Pancreas (tissue), 10 donors: ENCODE results near the gene PFAS. TPM values are rescaled to one million over a fixed set of nuclear protein-coding genes. Genes with fewer than 3 reads are reported as not detected.
A peak's percentile ranks its signal among the peaks of the same experiment; 100 is the strongest.

Experiments used
- ATAC-seq, 4 donors: fragments of 200-7000 bp; cut with Tn5 transposase; one replicate each; pipeline versions ENCODE4 v1.8.0 to v1.9.1; 2020; ENCODE audit warnings: mild to moderate bottlenecking in 4 of 4, moderate library complexity in 4 of 4
- DNase-seq, 6 donors: peaks; one replicate each; pipeline ENCODE4 v3.0.0-alpha.2; 2020
- FAIRE-seq: peaks from 2 replicates; lab custom pipeline; 2012; peaks lifted over from hg19 to GRCh38; lab: Jason Lieb, UNC
- H3K27ac ChIP-seq, 4 donors: fragments of 200-600 bp; sonication (generic); 1 replicate in 3 of 4; 2 replicates in 1 of 4; pipeline versions ENCODE4 v1.5.0 to v1.8.0; 2020
- H3K27me3 ChIP-seq, 4 donors: fragments of 200-600 bp; one replicate each; pipeline ENCODE4 v1.8.0; 2021
- H3K36me3 ChIP-seq, 3 donors: fragments of 200-600 bp; sonication (generic) in 1 of 3; one replicate each; pipeline versions ENCODE4 v1.5.0 to v1.8.0; 2020 to 2021
- H3K4me1 ChIP-seq, 3 donors: fragments of 200-600 bp; one replicate each; pipeline ENCODE4 v1.8.0; 2021
- H3K4me3 ChIP-seq, 4 donors: fragments of 200-600 bp; sonication (generic) in 2 of 4; one replicate each; pipeline versions ENCODE4 v1.5.0 to v1.8.0; 2020 to 2021
- H3K9me3 ChIP-seq, 4 donors: fragments of 200-600 bp; one replicate each; pipeline ENCODE4 v1.8.0; 2021
- WGBS, 2 donors: extraction: QIAGEN DNeasy Blood & Tissue Kit; methylation state at CpG; one replicate each; pipeline ENCODE4 v1.1.7; 2013; 5-methylcytosine and 5-hydroxymethylcytosine counted together
- intact Hi-C, 3 donors: fragments of 100-400 bp; cut with DNase I; formaldehyde crosslinking; loops; one replicate each; pipeline versions ENCODE4 v1.11.1 to v1.14.2; 2022
- polyA plus RNA-seq, 2 donors: library from polyadenylated mRNA; stranded (reverse); fragments of 200-250 nt; gene quantifications; one replicate each; pipeline ENCODE4 v1.2.3, GENCODE V29; 2013
- total RNA-seq, 6 donors: library from RNA; stranded (reverse); fragmentation: NEBNext Ultra II Directional in 4 of 6; extraction: Animal tissue kit (Norgen Biotek cat#: 25700) in 4 of 6; gene quantifications; one replicate each; pipeline versions ENCODE4 v1.2.1 to v1.2.4, GENCODE V29; 2021 to 2023
- TF ChIP-seq, protein P1 (sequence below), 4 donors: fragments of 200-600 bp; sonication (generic) in 3 of 4; IDR thresholded peaks; one replicate each; pipeline versions ENCODE4 v1.5.0 to v1.8.0; 2021; ENCODE audit warnings: antibody characterized with exemption in 4 of 4
- donor health status: healthy with polysubstance abuse.
- donor health status: DM: no; HTN: no; CAD: no; lungs with moderate emphysema.
- donor health status: DM: no; HTN: no; CAD: no.
- donor health status: control.
- donor health status: control.
- donor health status: Bipolar disorder and iron deficiency.
- donor health status: DM: yes; HTN: yes; CAD: no.
- donor health status: DM: no; HTN: no; CAD: no.
- donor health status: DM: no; HTN: no; CAD: no.
- donor health status: DM: yes; HTN: yes; CAD: no.

PFAS gene
- total and polyA plus RNA-seq, 8 donors, result 11.5 to 21.4 (median 18.7) TPM

DNA sequence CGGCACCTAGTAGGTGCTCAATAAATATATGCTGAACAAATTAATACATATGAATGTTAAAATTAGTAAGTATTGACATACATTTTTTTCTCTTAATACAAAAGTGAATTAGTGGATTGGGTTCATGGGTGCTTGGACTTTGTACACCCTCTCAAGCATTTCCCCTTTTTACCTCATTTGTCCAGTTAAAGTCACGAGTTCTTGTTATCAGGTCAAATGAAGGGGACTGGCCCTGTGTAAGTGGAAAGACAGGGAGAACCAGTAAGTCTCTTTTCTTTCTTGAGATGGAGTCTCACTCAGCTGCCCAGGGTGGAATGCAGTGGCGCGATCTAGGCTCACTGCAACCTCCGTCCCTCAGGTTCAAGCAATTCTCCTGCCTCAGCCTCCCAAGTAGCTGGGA lies 25.7 kb downstream of the PFAS start:
- peaks cover 8 to 41% (median 21%) of the 10 kb centered on the region in 3 donors for H3K4me1 ChIP-seq
- DNase-seq (no peak), ATAC-seq (peak in 1 of 4 donors; percentile 4), FAIRE-seq (no peak)
- WGBS, 2 donors, result 72 to 77% methylated on average over 5 of the region's 5 CpGs
- H3K4me3 ChIP-seq, result no peak overlapping the region
- no peaks in the 10 kb centered on the region for H3K9me3 ChIP-seq
- intact Hi-C loops, result no loop called here
- H3K27ac ChIP-seq, result peak overlapping the region in 1 of 4 donors; percentile 76
- peaks cover 0 to 4% (median 0%) of the 10 kb centered on the region in 3 donors for H3K36me3 ChIP-seq
- TF ChIP-seq, protein P1, sequence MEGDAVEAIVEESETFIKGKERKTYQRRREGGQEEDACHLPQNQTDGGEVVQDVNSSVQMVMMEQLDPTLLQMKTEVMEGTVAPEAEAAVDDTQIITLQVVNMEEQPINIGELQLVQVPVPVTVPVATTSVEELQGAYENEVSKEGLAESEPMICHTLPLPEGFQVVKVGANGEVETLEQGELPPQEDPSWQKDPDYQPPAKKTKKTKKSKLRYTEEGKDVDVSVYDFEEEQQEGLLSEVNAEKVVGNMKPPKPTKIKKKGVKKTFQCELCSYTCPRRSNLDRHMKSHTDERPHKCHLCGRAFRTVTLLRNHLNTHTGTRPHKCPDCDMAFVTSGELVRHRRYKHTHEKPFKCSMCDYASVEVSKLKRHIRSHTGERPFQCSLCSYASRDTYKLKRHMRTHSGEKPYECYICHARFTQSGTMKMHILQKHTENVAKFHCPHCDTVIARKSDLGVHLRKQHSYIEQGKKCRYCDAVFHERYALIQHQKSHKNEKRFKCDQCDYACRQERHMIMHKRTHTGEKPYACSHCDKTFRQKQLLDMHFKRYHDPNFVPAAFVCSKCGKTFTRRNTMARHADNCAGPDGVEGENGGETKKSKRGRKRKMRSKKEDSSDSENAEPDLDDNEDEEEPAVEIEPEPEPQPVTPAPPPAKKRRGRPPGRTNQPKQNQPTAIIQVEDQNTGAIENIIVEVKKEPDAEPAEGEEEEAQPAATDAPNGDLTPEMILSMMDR (IDR thresholded peaks at IDR 0.05), result no peak
- H3K27me3 ChIP-seq, result no peaks in the 10 kb centered on the region

DNA sequence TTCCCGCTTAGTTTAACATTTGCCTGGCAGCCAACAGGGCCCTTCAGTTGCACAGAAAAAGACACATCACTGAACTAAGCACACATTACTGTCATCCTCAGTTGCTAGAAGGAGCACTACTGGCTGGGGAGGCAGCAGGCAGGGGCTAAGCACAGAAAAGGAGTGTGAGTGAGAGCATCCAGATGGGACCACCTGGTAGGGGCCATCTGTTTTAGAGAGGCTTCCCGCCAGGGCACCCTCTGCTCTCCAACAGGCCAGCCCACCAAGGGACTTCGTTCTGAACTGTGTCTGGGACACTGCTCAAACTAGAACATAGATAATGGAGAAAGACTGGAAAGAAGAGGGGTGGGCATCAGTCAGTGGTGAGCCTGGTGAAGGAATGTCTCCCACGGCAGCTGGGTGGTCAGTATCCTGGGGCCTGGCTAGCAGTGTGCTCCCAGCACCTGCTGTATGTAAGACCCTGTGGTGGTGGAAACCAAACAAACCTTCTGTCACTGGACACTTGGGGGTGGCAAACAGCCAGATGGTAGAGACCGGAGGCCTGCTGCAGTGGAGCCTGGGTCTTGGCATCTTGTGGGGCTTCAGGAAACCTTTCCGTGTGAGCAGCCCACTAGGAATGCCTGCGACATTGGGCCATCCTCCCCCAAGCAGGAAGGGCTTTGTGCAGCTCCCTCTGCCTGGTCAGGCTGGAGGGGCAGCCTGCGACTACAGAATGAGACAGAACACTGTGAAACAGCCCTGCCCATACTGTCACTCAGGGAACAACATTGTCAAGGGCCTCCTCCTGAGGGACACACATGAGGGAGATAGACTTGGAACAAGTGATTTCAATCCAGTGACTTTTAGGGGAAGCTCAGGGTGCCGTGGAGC lies 26.6 kb downstream of the PFAS start:
- ATAC-seq (no peak), DNase-seq (no peak), FAIRE-seq (no peak)
- H3K27me3 ChIP-seq, result no peaks in the 10 kb centered on the region
- H3K9me3 ChIP-seq, result no peaks in the 10 kb centered on the region
- no peak overlapping the region for H3K4me3 ChIP-seq
- no peaks in the 10 kb centered on the region for H3K36me3 ChIP-seq
- TF ChIP-seq, protein P1 (IDR thresholded peaks at IDR 0.05), result no peak
- intact Hi-C loops, result no loop called here
- 68 to 78% methylated on average over 9 of the region's 9 CpGs for WGBS, 2 donors
- peak overlapping the region in 1 of 4 donors; percentile 76 for H3K27ac ChIP-seq
- peaks cover 8 to 41% (median 21%) of the 10 kb centered on the region in 3 donors for H3K4me1 ChIP-seq

DNA sequence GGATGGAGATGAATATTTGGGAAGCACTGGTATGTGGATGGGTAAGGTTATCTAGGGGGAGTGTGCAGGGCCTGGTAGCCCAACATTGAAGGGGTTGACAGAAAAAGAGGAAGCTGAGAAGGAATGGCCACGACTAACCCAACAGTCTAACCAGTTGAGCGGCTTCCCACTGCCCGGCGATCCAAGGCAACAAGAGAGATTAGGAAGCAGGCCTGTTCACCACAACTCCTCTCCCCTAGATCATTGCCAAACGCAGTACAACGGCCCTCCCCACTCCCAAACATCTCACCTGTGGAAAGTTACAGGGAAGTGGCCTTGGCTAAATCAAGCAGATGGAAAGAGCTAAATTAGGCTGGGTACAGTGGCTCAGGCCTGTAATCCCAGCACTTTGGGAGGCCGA lies 28.2 kb downstream of the PFAS start:
- peak; percentile 55 to 68 (median 62) for ATAC-seq
- intact Hi-C loops, result no loop called here
- H3K36me3 ChIP-seq, result no peaks in the 10 kb centered on the region

DNA sequence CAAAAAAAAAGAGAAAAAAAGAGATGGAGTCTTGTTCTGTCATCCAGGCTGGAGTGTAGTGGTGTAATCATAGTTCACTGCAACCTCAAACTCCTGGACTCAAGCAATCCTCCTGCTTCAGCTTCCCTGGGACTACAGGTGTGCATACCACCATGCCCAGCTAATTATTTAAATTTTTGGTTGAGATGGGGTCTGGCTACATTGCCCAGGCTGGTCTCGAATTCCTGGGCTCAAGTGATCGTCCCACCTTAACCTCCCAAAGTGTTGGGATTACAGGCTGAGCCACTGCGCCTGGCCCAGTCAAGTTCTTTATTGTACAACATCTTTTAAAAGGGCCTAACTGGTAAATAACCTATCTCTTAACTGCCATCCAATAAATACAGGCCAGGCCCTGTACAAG lies 33.3 kb downstream of the PFAS start:
- no peak for FAIRE-seq
- no peaks in the 10 kb centered on the region for H3K36me3 ChIP-seq
- peaks cover 10 to 29% (median 16%) of the 10 kb centered on the region in 3 donors for H3K4me1 ChIP-seq
- no peak overlapping the region for H3K27ac ChIP-seq
- ATAC-seq, result no peak
- peak in 1 of 6 donors; percentile 7 for DNase-seq
- H3K4me3 ChIP-seq, result no peak overlapping the region
- WGBS, 2 donors, result 62 to 79% methylated on average over 3 of the region's 3 CpGs
- H3K9me3 ChIP-seq, result no peaks in the 10 kb centered on the region
- intact Hi-C loops, result no loop called here
- TF ChIP-seq, protein P1 (IDR thresholded peaks at IDR 0.05), result no peak
- H3K27me3 ChIP-seq, result no peaks in the 10 kb centered on the region

More for the DNA sequence above, 28.2 kb downstream of the PFAS start:
- DNase-seq (peak in 3 of 6 donors; percentile 42 to 74 (median 61)), FAIRE-seq (no peak)
- 21 to 23% methylated on average over 7 of the region's 7 CpGs for WGBS, 2 donors
- Histone ChIP-seq H3K4me1 (peaks cover 8 to 41% (median 21%) of the 10 kb centered on the region in 3 donors), H3K27ac (peak overlapping the region in 2 of 4 donors; percentile 28 to 57), H3K4me3 (no peak overlapping the region), H3K27me3 (no peaks in the 10 kb centered on the region), H3K9me3 (no peaks in the 10 kb centered on the region)
- TF ChIP-seq, protein P1 (IDR thresholded peaks at IDR 0.05), result no peak

DNA sequence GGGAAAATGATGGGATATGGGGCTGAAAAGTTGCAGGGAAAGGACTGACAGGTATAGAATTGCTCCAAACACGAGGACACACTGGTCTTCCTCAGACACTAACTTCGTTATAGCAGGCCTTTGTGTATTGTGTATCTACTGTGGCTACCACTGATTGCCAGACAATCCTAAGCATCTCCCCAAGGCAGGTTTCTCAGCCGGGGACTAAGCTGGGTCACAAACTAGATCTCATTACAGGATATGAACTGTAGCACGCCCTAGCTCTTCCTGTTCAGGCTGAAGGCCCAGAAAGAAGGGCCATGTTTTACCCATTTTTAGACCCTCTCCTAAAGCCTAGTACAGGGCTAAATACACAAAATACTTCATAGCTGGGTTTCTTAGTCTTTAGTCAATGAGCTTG lies 34.3 kb downstream of the PFAS start:
- no peaks in the 10 kb centered on the region for H3K36me3 ChIP-seq
- H3K9me3 ChIP-seq, result no peaks in the 10 kb centered on the region
- TF ChIP-seq, protein P1 (IDR thresholded peaks at IDR 0.05), result no peak
- peaks cover 17 to 30% (median 20%) of the 10 kb centered on the region in 3 donors for H3K4me1 ChIP-seq
- intact Hi-C loops, result no loop called here
- DNase-seq (no peak), FAIRE-seq (no peak), ATAC-seq (no peak)
- 86 to 89% methylated on average over 4 of the region's 4 CpGs for WGBS, 2 donors
- H3K27me3 ChIP-seq, result no peaks in the 10 kb centered on the region
- H3K27ac ChIP-seq, result no peak overlapping the region
- no peak overlapping the region for H3K4me3 ChIP-seq
